ENCODE measurements around the gene PTPRK. TPM values are rescaled to one million over a fixed set of nuclear protein-coding genes. Genes with fewer than 3 reads are reported as not detected.

PTPRK gene
- total RNA-seq, 1 experiment from 2014 or later: 265 TPM

DNA sequence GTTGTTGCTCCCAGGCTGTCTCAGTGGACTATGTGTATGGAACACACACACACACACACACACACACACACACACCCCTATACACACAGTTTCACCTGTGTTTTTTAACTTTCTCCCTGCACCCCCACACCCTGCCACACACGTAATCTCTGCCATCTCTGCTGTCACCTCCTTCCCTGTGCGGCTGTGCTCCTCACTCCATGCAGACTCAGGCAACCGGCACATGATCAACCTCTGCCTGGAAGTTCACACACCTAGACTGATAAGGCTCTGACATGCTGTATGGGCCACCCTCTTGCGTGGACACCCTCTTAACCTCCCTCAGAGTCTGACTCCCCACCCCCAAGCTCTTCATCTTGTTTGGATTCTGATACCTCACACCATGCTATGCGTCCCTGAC, 467.3 kb downstream of the PTPRK start:
- Mint-ChIP-seq H3K36me3 (ENCODE audit: insufficient read depth, unreplicated experiment) (peaks cover 25% of the 10 kb centered on the region), H3K27ac (ENCODE audit: unreplicated experiment) (peak overlapping the region; percentile 25), H3K4me3 (ENCODE audit: low read depth, unreplicated experiment) (no peak overlapping the region), H3K4me1 (ENCODE audit: low read depth, unreplicated experiment) (no peaks in the 10 kb centered on the region), H3K27me3 (ENCODE audit: unreplicated experiment) (no peaks in the 10 kb centered on the region), H3K9me3 (ENCODE audit: low read depth, unreplicated experiment) (no peaks in the 10 kb centered on the region)
- no TSS peak for BruUV-seq (replicated peaks)
- intact Hi-C loops (cut with micrococcal nuclease; ENCODE audit: unreplicated experiment): no loop called here
- TF ChIP-seq CTCF (IDR thresholded peaks at IDR 0.05; ENCODE audit: unreplicated experiment): no peak
- no peak for DNase-seq
- CTCF ChIA-PET: no interaction called here

DNA sequence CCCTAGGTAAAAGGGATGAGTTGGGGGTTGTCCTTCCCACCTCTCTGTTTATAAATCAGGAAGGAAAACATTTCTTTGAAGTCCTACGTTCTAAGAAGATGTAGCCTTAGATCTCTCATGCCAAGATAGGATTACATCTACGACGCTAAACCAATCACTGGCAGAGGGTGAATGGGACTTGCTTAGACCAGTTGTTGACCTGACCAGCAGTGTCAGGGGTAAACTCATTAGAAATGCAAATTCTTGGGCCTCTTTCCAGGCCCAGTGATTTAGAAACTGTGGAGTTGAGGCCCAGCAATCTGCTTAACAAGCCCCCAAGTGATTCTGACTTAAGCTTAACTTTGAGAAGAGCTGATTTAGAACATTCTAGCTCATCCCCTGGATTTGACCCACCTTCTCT, 472.4 kb downstream of the PTPRK start:
- Mint-ChIP-seq H3K4me3 (ENCODE audit: low read depth, unreplicated experiment) (no peak overlapping the region), H3K9me3 (ENCODE audit: low read depth, unreplicated experiment) (no peaks in the 10 kb centered on the region), H3K27me3 (ENCODE audit: unreplicated experiment) (no peaks in the 10 kb centered on the region), H3K4me1 (ENCODE audit: low read depth, unreplicated experiment) (peaks cover 23% of the 10 kb centered on the region), H3K36me3 (ENCODE audit: insufficient read depth, unreplicated experiment) (peaks cover 4% of the 10 kb centered on the region), H3K27ac (ENCODE audit: unreplicated experiment) (no peak overlapping the region)
- TF ChIP-seq CTCF (IDR thresholded peaks at IDR 0.05; ENCODE audit: unreplicated experiment): no peak
- no peak for DNase-seq
- intact Hi-C loops (cut with micrococcal nuclease; ENCODE audit: unreplicated experiment): loop anchor here (10.0 kb wide), 1 partner anchor 193 kb away; no protein-coding TSS in a partner anchor
- BruUV-seq (replicated peaks): no TSS peak
- CTCF ChIA-PET: no interaction called here

- DNase-seq: no peak
- peaks cover 3% of the 10 kb centered on the region for H3K36me3 Mint-ChIP-seq (ENCODE audit: insufficient read depth, unreplicated experiment)
- peaks cover 23% of the 10 kb centered on the region for H3K4me1 Mint-ChIP-seq (ENCODE audit: low read depth, unreplicated experiment)
- peak overlapping the region; percentile 27 for H3K27ac Mint-ChIP-seq (ENCODE audit: unreplicated experiment)
- TF ChIP-seq CTCF (IDR thresholded peaks at IDR 0.05; ENCODE audit: unreplicated experiment): no peak
- BruUV-seq (replicated peaks): no TSS peak
- H3K4me3 Mint-ChIP-seq (ENCODE audit: low read depth, unreplicated experiment): no peak overlapping the region
- CTCF ChIA-PET: no interaction called here
- no peaks in the 10 kb centered on the region for H3K9me3 Mint-ChIP-seq (ENCODE audit: low read depth, unreplicated experiment)
- H3K27me3 Mint-ChIP-seq (ENCODE audit: unreplicated experiment): no peaks in the 10 kb centered on the region
- intact Hi-C loops (cut with micrococcal nuclease; ENCODE audit: unreplicated experiment): loop anchor here (10.0 kb wide), 1 partner anchor 191 kb away; no protein-coding TSS in a partner anchor
Observed at GRCh38 chr6:128046033-128046432, 474.4 kb downstream of the PTPRK start.

DNA sequence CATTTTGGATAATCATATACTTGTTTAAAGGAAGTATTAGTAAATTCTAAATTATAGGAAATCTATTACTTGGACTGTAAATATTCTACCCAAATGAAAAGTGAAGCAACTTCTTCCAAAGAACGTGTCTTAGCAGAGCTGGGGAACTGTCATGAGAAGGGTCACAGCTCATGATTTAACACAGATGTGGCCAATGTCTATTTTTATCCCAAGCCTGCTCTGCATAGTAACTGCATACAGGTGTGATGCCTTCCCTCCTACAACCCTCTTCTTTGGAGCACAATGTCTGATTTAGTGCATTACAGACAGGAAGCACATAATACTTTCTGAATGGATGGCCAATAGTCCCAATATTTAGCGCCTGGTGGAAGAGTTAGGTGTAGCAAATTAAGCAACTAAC, 480.9 kb downstream of the PTPRK start:
- no peak overlapping the region for H3K4me3 Mint-ChIP-seq (ENCODE audit: low read depth, unreplicated experiment)
- peaks cover 7% of the 10 kb centered on the region for H3K4me1 Mint-ChIP-seq (ENCODE audit: low read depth, unreplicated experiment)
- no peaks in the 10 kb centered on the region for H3K27me3 Mint-ChIP-seq (ENCODE audit: unreplicated experiment)
- CTCF ChIA-PET: no interaction called here
- peak overlapping the region; percentile 21 for H3K27ac Mint-ChIP-seq (ENCODE audit: unreplicated experiment)
- intact Hi-C loops (cut with micrococcal nuclease; ENCODE audit: unreplicated experiment): no loop called here
- TF ChIP-seq CTCF (IDR thresholded peaks at IDR 0.05; ENCODE audit: unreplicated experiment): no peak
- peaks cover 5% of the 10 kb centered on the region for H3K36me3 Mint-ChIP-seq (ENCODE audit: insufficient read depth, unreplicated experiment)
- no TSS peak for BruUV-seq (replicated peaks)
- DNase-seq: no peak
- no peaks in the 10 kb centered on the region for H3K9me3 Mint-ChIP-seq (ENCODE audit: low read depth, unreplicated experiment)
